ENCODE data around the gene XYLT2. TPM values are rescaled to one million over a fixed set of nuclear protein-coding genes. Genes with fewer than 3 reads are reported as not detected.

XYLT2 gene
- total and polyA plus RNA-seq, 9 of the 15 experiments (the other 6 are each of a cell fraction or from before 2014, with no cell fraction given) = 0.63 to 9.1 (median 4.3) TPM

DNA sequence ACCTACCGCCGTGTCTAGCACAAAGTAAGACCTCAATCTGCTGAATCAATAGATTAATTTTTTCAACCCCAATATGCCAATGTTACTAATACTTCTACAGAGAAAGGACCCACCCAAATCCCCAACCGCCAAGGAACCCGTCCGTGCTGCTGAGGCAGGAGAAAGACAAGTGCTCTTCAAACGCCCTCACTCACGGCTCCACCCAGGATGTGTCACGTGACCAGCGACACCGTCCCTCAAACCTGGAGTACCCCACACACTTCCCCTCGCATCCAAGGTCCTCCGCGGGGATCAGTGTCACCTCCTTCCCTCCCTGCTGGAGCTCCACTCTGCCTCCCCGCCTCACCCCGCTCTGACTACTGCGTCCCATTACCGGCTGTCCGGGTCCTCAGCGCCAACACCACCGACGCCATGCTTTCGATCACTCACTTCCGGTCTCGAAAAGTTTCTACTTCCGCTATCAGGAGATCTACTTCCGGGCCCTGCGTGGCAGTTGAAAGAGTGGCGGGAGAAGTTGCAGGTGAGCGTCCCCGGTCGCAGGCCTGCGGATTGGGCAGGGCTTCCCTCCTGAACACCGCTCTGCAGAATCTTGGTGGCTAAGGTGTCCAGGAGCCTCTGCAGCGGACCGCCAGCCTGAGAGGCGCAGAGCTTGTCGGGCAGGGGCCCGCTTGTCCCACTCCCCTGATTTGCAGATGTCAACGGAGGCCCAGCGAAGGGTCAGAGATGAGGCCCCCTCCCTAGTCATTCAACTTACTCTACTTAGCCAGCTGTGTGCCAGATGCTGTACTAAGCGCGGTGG lies 27.0 kb downstream of the XYLT2 start, which contains the start of the genes EME1 and MRPL27 (continued):
- TF ChIP-seq, protein P1, sequence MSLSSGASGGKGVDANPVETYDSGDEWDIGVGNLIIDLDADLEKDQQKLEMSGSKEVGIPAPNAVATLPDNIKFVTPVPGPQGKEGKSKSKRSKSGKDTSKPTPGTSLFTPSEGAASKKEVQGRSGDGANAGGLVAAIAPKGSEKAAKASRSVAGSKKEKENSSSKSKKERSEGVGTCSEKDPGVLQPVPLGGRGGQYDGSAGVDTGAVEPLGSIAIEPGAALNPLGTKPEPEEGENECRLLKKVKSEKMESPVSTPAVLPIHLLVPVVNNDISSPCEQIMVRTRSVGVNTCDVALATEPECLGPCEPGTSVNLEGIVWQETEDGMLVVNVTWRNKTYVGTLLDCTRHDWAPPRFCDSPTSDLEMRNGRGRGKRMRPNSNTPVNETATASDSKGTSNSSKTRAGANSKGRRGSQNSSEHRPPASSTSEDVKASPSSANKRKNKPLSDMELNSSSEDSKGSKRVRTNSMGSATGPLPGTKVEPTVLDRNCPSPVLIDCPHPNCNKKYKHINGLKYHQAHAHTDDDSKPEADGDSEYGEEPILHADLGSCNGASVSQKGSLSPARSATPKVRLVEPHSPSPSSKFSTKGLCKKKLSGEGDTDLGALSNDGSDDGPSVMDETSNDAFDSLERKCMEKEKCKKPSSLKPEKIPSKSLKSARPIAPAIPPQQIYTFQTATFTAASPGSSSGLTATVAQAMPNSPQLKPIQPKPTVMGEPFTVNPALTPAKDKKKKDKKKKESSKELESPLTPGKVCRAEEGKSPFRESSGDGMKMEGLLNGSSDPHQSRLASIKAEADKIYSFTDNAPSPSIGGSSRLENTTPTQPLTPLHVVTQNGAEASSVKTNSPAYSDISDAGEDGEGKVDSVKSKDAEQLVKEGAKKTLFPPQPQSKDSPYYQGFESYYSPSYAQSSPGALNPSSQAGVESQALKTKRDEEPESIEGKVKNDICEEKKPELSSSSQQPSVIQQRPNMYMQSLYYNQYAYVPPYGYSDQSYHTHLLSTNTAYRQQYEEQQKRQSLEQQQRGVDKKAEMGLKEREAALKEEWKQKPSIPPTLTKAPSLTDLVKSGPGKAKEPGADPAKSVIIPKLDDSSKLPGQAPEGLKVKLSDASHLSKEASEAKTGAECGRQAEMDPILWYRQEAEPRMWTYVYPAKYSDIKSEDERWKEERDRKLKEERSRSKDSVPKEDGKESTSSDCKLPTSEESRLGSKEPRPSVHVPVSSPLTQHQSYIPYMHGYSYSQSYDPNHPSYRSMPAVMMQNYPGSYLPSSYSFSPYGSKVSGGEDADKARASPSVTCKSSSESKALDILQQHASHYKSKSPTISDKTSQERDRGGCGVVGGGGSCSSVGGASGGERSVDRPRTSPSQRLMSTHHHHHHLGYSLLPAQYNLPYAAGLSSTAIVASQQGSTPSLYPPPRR (CRISPR knock-in tag; IDR thresholded peaks at IDR 0.05; ENCODE audit: borderline replicate concordance) = no peak
- no peak for TF ChIP-seq U2AF1 (optimal IDR thresholded peaks at IDR 0.05; ENCODE audit: low read depth, low read length)
- TF ChIP-seq ZNF76 (CRISPR knock-in tag; IDR thresholded peaks at IDR 0.05; ENCODE audit: borderline replicate concordance) = no peak
- TF ChIP-seq SMAD4 (CRISPR knock-in tag; conservative IDR thresholded peaks at IDR 0.05) = peak; percentile 64; the same call in 1 of the 2 replicates
- peak; percentile 94 for TF ChIP-seq POLR2AphosphoS2 (IDR thresholded peaks at IDR 0.05; ENCODE audit: low read length)
- TF ChIP-seq, protein P2, sequence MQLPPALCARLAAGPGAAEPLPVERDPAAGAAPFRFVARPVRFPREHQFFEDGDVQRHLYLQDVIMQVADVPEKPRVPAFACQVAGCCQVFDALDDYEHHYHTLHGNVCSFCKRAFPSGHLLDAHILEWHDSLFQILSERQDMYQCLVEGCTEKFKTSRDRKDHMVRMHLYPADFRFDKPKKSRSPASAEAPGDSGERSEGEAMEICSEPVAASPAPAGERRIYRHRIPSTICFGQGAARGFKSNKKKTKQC (CRISPR knock-in tag; IDR thresholded peaks at IDR 0.05) = 0 out of 2 replicates have a peak, but pooled peaks have one; percentile 21
- TF ChIP-seq, protein P3, sequence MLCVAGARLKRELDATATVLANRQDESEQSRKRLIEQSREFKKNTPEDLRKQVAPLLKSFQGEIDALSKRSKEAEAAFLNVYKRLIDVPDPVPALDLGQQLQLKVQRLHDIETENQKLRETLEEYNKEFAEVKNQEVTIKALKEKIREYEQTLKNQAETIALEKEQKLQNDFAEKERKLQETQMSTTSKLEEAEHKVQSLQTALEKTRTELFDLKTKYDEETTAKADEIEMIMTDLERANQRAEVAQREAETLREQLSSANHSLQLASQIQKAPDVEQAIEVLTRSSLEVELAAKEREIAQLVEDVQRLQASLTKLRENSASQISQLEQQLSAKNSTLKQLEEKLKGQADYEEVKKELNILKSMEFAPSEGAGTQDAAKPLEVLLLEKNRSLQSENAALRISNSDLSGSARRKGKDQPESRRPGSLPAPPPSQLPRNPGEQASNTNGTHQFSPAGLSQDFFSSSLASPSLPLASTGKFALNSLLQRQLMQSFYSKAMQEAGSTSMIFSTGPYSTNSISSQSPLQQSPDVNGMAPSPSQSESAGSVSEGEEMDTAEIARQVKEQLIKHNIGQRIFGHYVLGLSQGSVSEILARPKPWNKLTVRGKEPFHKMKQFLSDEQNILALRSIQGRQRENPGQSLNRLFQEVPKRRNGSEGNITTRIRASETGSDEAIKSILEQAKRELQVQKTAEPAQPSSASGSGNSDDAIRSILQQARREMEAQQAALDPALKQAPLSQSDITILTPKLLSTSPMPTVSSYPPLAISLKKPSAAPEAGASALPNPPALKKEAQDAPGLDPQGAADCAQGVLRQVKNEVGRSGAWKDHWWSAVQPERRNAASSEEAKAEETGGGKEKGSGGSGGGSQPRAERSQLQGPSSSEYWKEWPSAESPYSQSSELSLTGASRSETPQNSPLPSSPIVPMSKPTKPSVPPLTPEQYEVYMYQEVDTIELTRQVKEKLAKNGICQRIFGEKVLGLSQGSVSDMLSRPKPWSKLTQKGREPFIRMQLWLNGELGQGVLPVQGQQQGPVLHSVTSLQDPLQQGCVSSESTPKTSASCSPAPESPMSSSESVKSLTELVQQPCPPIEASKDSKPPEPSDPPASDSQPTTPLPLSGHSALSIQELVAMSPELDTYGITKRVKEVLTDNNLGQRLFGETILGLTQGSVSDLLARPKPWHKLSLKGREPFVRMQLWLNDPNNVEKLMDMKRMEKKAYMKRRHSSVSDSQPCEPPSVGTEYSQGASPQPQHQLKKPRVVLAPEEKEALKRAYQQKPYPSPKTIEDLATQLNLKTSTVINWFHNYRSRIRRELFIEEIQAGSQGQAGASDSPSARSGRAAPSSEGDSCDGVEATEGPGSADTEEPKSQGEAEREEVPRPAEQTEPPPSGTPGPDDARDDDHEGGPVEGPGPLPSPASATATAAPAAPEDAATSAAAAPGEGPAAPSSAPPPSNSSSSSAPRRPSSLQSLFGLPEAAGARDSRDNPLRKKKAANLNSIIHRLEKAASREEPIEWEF (CRISPR knock-in tag; IDR thresholded peaks at IDR 0.05) = no peak
- no peak for TF ChIP-seq ZNF778 (CRISPR knock-in tag; IDR thresholded peaks at IDR 0.05)
- TF ChIP-seq NONO (IDR thresholded peaks at IDR 0.05; ENCODE audit: low read depth in 2 of 2, low read length in 1 of 2) = 0 out of 4 replicates have a peak, but pooled peaks of 1 of the 2 experiments have one; percentile 34
- no peak for TF ChIP-seq RBM22 (IDR thresholded peaks at IDR 0.05; ENCODE audit: low read depth, low read length, poor library complexity, severe bottlenecking)
- TF ChIP-seq ZNF766 (CRISPR knock-in tag; conservative IDR thresholded peaks at IDR 0.05) = peak; percentile 73; the same call in 1 of the 2 replicates
- TF ChIP-seq, protein P4, sequence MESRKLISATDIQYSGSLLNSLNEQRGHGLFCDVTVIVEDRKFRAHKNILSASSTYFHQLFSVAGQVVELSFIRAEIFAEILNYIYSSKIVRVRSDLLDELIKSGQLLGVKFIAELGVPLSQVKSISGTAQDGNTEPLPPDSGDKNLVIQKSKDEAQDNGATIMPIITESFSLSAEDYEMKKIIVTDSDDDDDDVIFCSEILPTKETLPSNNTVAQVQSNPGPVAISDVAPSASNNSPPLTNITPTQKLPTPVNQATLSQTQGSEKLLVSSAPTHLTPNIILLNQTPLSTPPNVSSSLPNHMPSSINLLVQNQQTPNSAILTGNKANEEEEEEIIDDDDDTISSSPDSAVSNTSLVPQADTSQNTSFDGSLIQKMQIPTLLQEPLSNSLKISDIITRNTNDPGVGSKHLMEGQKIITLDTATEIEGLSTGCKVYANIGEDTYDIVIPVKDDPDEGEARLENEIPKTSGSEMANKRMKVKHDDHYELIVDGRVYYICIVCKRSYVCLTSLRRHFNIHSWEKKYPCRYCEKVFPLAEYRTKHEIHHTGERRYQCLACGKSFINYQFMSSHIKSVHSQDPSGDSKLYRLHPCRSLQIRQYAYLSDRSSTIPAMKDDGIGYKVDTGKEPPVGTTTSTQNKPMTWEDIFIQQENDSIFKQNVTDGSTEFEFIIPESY (CRISPR knock-in tag; IDR thresholded peaks at IDR 0.05) = no peak; the same call in 1 of the 2 replicates
- TF ChIP-seq OTX1 (CRISPR knock-in tag; IDR thresholded peaks at IDR 0.05) = peak; percentile 97

Measured in K562 (cell line).